H1 (cell line): Measurements from ENCODE around the gene BAHD1. TPM values are rescaled to one million over a fixed set of nuclear protein-coding genes. Genes with fewer than 3 reads are reported as not detected.

Source experiments
- BCL11A ChIP-seq, 2 experiments: IDR thresholded peaks; one replicate each; pipeline ENCODE4 v1.6.1; 2011; ENCODE audit warnings: low read depth in 2 of 2, low read length in 2 of 2, mild to moderate bottlenecking in 2 of 2
- EZH2 ChIP-seq: fragments of 200-600 bp; sonication (generic); IDR thresholded peaks from 2 replicates; pipeline ENCODE4 v1.7.1; 2012; ENCODE audit warnings: low read depth, mild to moderate bottlenecking, moderate library complexity, low read length, inconsistent platforms; ENCODE audit not compliant: severe bottlenecking
- TEAD4 ChIP-seq: IDR thresholded peaks from 2 replicates; pipeline ENCODE4 v1.6.1; 2012; ENCODE audit warnings: low read depth, low read length, inconsistent platforms, mixed read lengths
- polyA plus RNA-seq, 7 experiments: library from polyadenylated mRNA; depleted of rRNA in 3 of 7; stranded (reverse) in 5 of 7; unstranded in 2 of 7; fragments of >200 nt in 5 of 7; fragments of 200-250 nt in 2 of 7; gene quantifications; 1 replicate in 5 of 7; 2 replicates in 1 of 7; 4 replicates in 1 of 7; pipeline versions ENCODE4 v1.2.1 to v1.2.3, GENCODE V29; 2011 to 2013; ENCODE audit warnings: missing spikeins in 2 of 7, mixed read lengths in 2 of 7
- total RNA-seq: library from RNA; stranded (reverse); fragmentation: NEBNext Ultra II Directional; extraction: Animal tissue kit (Norgen Biotek cat#: 25700); gene quantifications from 2 replicates; pipeline ENCODE4 v1.2.1, GENCODE V29; 2021

Gene BAHD1
- total and polyA plus RNA-seq, 2 of the 8 experiments (the other 6 are each of a cell fraction or from before 2014, with no cell fraction given), result 15.0 to 38.9 TPM

GRCh38 chr15:40477642-40478327 lies 37.0 kb downstream of the BAHD1 start (continued):
- no peak for TF ChIP-seq EZH2
- no peak for TF ChIP-seq TEAD4
- TF ChIP-seq BCL11A (IDR thresholded peaks at IDR 0.05; ENCODE audit: low read depth in 2 of 2, low read length in 2 of 2), result no peak
